Activated naive CD8-positive, alpha-beta T cell treated with anti-CD3 and anti-CD28 coated beads for 36 hours (primary cell): ENCODE data around the gene ZNRF3. TPM values are rescaled to one million over a fixed set of nuclear protein-coding genes. Genes with fewer than 3 reads are reported as not detected.

Experiments used
- DNase-seq: peaks from one replicate; pipeline ENCODE4 v3.0.0; 2021
- H3K27ac Mint-ChIP-seq: one replicate; pipeline ENCODE4 v1.8.0; 2022; ENCODE audit warnings: mild to moderate bottlenecking, moderate library complexity, mixed read lengths
- H3K27me3 Mint-ChIP-seq: one replicate; pipeline ENCODE4 v1.8.0; 2022; ENCODE audit warnings: mild to moderate bottlenecking, mixed read lengths
- H3K36me3 Mint-ChIP-seq: one replicate; pipeline ENCODE4 v1.8.0; 2021; ENCODE audit warnings: mild to moderate bottlenecking, mixed read lengths
- H3K4me1 Mint-ChIP-seq: one replicate; pipeline ENCODE4 v1.8.0; 2021; ENCODE audit warnings: mixed read lengths
- H3K4me3 Mint-ChIP-seq: one replicate; pipeline ENCODE4 v1.8.0; 2022; ENCODE audit warnings: mild to moderate bottlenecking, moderate library complexity, mixed read lengths
- H3K9me3 Mint-ChIP-seq: one replicate; pipeline ENCODE4 v1.8.0; 2022; ENCODE audit warnings: mixed read lengths
- total RNA-seq, 2 experiments: library from RNA; stranded (reverse); gene quantifications; one replicate each; pipeline ENCODE4 v1.2.3, GENCODE V29; 2021

Gene ZNRF3
- total RNA-seq, 2 experiments from 2014 or later, result 2.2 to 2.4 TPM

DNA sequence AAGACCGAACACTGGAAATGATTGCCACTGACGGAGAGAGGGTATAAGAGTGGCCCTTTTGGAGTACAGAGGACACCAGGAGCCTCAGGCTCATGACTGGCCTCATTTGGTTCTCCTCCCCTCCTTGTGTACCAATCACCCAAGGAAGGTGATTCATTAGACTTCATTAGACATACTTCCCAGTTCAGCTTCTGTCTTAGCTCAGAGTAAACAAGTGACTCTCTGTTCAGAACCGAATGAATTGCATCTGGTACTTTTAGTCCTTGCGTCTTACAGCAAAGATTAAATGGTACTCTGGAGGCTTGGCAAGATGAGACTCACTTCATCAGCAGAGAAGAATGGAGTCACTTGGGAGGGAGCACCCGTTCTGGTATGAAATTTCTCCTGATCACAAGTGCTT lies 75.2 kb downstream of the ZNRF3 start:
- H3K4me1 Mint-ChIP-seq, result peaks cover 30% of the 10 kb centered on the region
- peaks cover 96% of the 10 kb centered on the region for H3K27me3 Mint-ChIP-seq
- no peak overlapping the region for H3K27ac Mint-ChIP-seq
- H3K4me3 Mint-ChIP-seq, result no peak overlapping the region
- no peaks in the 10 kb centered on the region for H3K9me3 Mint-ChIP-seq
- peaks cover 3% of the 10 kb centered on the region for H3K36me3 Mint-ChIP-seq
- no peak for DNase-seq

DNA sequence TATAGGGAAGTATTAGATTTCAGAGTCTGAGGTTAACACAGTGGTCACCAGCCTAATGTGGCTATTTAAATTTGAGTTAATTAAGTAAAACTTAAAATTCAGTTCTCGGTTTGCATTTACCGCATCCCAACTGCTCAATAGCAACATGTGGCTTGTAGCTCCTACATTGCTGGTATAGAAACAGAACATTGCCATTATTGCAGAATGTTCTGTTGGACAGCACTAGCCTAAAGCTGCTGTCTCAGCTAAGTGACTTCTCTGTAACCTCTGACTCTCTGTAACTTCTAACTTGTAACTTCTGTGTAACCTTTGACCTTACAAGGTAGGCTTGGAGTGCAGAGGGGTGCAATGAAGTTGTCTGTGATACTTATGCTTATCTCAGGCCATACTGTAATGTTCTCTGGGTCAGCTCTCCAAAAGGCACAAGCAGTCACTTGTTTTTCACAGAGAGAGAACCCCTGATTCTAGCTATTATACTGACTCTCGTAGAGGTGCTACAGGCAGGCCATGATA lies 78.7 kb downstream of the ZNRF3 start:
- Mint-ChIP-seq H3K36me3 (no peaks in the 10 kb centered on the region), H3K9me3 (no peaks in the 10 kb centered on the region), H3K27me3 (peaks cover 88% of the 10 kb centered on the region), H3K4me3 (no peak overlapping the region), H3K27ac (no peak overlapping the region), H3K4me1 (peaks cover 15% of the 10 kb centered on the region)
- DNase-seq, result no peak

DNA sequence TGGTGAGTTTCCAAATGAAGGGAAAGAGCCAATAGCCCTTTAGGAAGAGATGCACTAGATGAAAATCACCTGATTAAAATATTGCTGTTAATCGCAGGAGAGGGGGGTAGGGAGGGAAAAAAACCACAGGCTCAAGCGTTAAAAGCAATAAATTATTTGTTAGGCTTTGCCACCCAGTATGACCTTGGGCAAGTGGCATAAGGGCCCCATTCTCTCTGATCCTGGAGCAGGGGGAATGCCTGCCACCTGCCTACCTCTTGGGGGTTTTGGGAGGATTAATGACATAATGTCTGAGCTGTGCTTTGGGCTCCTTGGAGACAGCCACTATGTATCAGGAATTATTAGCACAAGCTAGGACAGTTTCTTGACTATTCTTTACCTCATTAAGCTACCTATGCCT lies 80.0 kb downstream of the ZNRF3 start:
- peaks cover 84% of the 10 kb centered on the region for H3K27me3 Mint-ChIP-seq
- H3K9me3 Mint-ChIP-seq, result no peaks in the 10 kb centered on the region
- H3K36me3 Mint-ChIP-seq, result no peaks in the 10 kb centered on the region
- no peak for DNase-seq
- H3K4me1 Mint-ChIP-seq, result peaks cover 15% of the 10 kb centered on the region
- no peak overlapping the region for H3K4me3 Mint-ChIP-seq
- no peak overlapping the region for H3K27ac Mint-ChIP-seq

DNA sequence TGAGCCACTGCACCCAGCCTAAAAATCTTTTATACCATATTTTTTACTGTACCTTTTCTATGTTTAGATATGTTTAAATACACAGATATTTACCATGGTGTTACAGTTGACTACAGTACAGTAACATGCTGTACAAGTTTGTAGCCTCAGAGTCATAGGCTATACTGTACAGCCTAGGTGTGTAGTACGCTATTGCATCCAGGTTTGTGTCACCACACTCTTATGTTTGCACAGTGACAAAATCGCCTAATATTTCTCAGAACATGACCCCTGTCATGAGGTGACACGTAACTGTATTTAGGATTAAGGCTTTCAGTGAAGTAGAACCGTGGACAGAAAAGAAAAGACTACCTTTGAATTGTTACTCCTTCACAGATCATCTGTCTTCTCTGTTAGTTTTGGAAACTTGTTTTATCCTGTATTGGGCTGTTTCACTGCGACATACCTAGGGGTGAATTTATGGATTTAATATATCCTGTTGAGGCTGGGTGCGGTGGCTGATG lies 83.8 kb downstream of the ZNRF3 start:
- Mint-ChIP-seq H3K27ac (no peak overlapping the region), H3K27me3 (peaks cover 74% of the 10 kb centered on the region), H3K4me1 (no peaks in the 10 kb centered on the region), H3K9me3 (peaks cover 2% of the 10 kb centered on the region), H3K4me3 (no peak overlapping the region), H3K36me3 (peaks cover 2% of the 10 kb centered on the region)
- DNase-seq, result no peak

DNA sequence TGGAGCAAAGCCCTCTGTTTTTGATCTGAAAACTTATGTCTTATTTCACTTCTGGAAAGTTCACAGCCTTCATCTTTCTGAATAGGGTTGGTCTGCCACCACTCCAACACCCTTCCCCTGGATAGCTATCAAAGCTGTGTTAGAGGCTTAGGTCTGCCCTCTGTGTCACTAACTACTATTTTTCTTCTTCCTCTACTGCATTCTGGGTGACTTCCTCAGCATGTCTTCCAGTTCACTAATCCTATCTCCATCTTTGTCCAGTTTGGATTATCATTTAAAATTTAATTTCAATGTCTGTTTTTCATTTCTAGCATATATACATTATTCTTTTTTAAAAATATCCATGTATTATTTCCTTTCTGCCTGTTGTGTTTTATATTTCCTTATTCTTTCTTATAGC lies 84.6 kb downstream of the ZNRF3 start:
- H3K4me1 Mint-ChIP-seq, result no peaks in the 10 kb centered on the region
- no peak for DNase-seq
- peaks cover 2% of the 10 kb centered on the region for H3K36me3 Mint-ChIP-seq
- peaks cover 2% of the 10 kb centered on the region for H3K9me3 Mint-ChIP-seq
- no peak overlapping the region for H3K4me3 Mint-ChIP-seq
- H3K27ac Mint-ChIP-seq, result no peak overlapping the region
- H3K27me3 Mint-ChIP-seq, result peaks cover 72% of the 10 kb centered on the region

DNA sequence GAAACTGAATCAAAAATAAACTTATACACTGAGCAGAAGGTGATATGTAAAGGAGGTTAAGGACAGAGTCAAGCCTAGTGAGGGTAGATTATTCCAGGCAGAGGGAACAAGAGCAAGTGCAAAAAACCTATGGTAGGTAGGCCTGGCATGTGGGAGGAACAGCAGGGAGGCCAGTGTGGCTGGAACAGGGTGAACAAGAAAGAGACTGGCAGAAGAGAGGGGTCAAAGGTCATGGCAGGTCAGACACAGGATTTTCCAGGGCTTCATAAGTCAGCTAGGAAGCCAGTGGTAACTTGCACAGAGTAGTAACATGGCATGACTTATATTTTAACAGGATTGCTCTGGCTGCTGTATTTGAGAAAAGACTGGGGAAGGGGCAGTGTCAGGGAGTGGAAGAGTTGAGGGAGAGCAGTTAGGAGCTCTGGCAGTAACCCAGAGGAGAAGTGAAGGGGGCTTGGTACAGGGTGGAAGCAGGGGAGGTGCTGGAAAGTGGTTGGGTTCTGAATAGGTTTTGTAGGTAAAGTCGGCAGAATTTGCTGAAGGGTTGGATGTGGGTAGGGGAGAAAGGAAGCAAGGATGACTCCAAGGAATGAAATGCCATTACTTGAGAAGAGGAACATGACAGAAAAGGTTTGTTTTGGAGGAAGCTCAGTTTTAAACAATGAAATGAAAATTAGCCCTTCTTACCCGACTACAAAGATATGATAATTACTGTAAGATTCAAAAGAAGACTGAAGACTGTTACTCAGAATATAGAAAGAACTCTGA lies 86.2 kb downstream of the ZNRF3 start:
- H3K9me3 Mint-ChIP-seq, result peaks cover 2% of the 10 kb centered on the region

DNA sequence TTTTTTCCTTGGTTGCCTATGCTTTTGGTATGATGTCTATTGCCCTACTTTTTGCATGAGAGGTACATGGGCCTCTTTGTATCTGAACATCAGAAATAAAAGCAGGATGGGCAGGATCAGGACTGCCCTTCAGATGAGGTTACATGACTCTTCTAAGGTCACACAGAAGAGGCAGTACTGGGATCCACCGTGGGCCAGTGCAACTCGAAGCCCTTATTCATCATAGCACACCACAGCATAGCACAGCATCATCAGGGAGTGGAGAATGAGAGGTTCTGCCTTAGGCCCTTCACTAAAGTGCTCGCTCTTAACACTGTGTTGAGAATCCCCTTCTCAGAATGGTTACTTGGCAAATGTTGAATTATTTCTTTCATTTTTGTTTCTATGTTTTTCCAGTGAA lies 90.0 kb downstream of the ZNRF3 start:
- H3K27me3 Mint-ChIP-seq, result peaks cover 79% of the 10 kb centered on the region
- H3K4me3 Mint-ChIP-seq, result no peak overlapping the region
- H3K9me3 Mint-ChIP-seq, result peaks cover 2% of the 10 kb centered on the region
- DNase-seq, result no peak
- no peak overlapping the region for H3K27ac Mint-ChIP-seq
- peaks cover 10% of the 10 kb centered on the region for H3K4me1 Mint-ChIP-seq
- peaks cover 2% of the 10 kb centered on the region for H3K36me3 Mint-ChIP-seq

More for the DNA sequence above, 86.2 kb downstream of the ZNRF3 start:
- DNase-seq, result no peak
- H3K36me3 Mint-ChIP-seq, result peaks cover 2% of the 10 kb centered on the region
- no peaks in the 10 kb centered on the region for H3K4me1 Mint-ChIP-seq
- H3K27ac Mint-ChIP-seq, result no peak overlapping the region
- H3K27me3 Mint-ChIP-seq, result peaks cover 70% of the 10 kb centered on the region
- no peak overlapping the region for H3K4me3 Mint-ChIP-seq

DNA sequence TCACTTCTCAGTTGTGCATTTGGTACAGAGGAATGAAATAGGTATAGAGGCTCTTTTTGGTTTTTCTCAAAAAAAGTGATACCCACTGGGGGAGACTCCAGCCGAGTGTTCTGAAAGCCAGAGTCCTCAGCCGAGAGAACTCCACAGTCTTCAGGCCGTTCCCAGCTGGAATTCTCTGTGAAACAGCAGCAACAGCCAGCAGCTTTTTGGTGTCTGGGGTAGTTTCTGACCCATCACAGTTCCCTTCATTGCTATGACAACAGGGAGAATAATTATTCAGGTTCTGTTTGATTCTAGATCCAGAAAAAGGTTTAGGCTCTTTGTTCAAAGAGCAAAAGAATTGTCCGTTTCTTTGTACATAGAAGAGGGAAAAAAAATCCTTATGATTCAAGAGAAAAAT lies 93.7 kb downstream of the ZNRF3 start:
- H3K4me1 Mint-ChIP-seq, result peaks cover 10% of the 10 kb centered on the region
- H3K27me3 Mint-ChIP-seq, result peaks cover 79% of the 10 kb centered on the region
- DNase-seq, result no peak
- no peaks in the 10 kb centered on the region for H3K9me3 Mint-ChIP-seq
- no peak overlapping the region for H3K27ac Mint-ChIP-seq
- no peak overlapping the region for H3K4me3 Mint-ChIP-seq
- H3K36me3 Mint-ChIP-seq, result no peaks in the 10 kb centered on the region

DNA sequence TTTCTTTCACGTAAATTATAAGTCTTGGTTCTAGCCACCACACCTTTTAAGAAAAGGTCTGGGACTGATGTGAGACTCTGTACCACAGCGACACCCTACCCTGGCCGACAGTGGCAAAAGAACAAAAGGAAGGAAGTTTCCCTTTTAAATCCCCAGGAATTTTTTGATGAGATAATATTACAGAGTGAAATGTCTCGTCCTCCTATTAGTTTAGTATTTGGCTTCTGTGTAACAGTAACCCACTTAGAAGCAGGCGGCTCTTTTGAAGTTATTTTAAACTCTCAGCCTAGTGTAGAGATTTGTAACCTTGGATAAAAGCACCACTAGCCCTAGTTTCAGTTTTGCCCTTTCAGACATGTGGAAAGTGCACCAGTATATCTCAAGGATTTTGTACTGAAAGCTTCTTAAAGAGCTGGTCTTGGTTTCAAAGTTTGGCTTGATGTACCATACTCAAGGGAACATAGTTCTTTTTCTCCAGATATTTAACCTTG lies 94.2 kb downstream of the ZNRF3 start:
- Mint-ChIP-seq H3K27me3 (peaks cover 76% of the 10 kb centered on the region), H3K9me3 (no peaks in the 10 kb centered on the region), H3K27ac (no peak overlapping the region), H3K4me1 (peaks cover 10% of the 10 kb centered on the region), H3K4me3 (no peak overlapping the region), H3K36me3 (no peaks in the 10 kb centered on the region)
- DNase-seq, result no peak

DNA sequence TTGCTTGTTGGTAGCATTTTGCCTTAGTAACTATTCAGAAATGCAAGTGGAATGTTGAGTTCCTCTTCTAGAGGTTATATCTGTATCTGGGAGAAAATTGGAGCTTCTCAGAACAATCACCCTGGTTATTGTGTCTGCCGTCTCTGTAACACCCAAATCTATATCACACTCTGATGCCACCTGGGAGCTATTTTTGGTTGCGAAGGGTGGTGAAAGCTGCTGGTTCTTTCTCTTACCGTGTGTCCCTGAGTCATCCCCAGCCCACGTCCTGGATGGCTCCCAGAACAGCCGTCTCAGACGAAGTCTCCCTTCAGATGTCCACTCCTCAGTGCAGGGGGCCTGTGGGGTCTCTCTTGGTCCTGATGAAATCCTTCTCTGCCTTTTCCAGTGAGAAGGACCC lies 94.8 kb downstream of the ZNRF3 start:
- Mint-ChIP-seq H3K27ac (no peak overlapping the region), H3K27me3 (peaks cover 74% of the 10 kb centered on the region), H3K4me1 (peaks cover 10% of the 10 kb centered on the region), H3K4me3 (no peak overlapping the region), H3K36me3 (no peaks in the 10 kb centered on the region), H3K9me3 (no peaks in the 10 kb centered on the region)
- no peak for DNase-seq

DNA sequence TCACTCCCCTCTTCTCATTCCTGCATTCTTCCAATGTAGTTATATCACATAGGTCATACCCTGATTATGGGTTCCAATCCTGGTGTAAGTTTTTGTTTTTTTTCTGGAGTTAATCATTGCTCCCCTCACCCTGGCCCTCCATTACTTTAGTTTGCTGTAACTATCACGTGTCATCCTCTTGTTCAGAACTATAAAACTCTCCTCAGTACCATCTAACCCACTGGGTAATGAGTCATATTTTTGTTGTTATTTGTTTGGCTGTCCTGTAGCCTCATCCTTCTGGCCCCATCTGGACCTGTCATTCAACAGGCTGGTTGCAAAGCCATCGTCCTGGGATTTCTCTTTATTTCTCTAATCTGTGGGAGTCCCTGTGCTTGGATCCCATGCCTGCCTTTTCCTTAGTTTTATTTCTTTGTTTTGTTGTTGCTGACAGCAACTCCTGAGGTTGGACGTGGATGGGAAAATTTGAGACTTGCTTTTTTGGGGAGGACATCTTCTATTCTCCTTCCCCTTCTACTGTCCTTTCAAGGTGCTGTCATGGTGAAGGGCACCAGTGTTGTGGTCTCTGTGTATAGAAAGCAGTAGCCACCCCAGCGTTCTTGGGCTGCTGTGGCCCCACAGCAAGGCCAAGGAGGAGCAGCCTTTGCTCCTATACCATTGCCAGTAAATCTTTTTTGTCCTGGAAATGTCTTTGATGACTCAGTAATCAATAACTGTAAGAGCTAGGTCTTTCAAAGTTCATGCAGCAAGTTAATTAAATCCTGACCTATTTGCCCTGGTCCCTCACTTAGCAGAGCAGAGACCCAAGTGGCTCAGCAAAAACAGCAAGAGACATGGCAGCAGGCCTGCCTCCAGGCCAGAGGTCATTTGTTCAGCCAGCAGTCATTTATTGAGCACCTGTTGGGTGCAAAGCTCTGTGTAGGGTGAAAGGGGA lies 95.8 kb downstream of the ZNRF3 start:
- Mint-ChIP-seq H3K36me3 (no peaks in the 10 kb centered on the region), H3K4me3 (no peak overlapping the region), H3K4me1 (peaks cover 10% of the 10 kb centered on the region), H3K9me3 (no peaks in the 10 kb centered on the region), H3K27ac (no peak overlapping the region), H3K27me3 (peaks cover 74% of the 10 kb centered on the region)
- DNase-seq, result no peak

DNA sequence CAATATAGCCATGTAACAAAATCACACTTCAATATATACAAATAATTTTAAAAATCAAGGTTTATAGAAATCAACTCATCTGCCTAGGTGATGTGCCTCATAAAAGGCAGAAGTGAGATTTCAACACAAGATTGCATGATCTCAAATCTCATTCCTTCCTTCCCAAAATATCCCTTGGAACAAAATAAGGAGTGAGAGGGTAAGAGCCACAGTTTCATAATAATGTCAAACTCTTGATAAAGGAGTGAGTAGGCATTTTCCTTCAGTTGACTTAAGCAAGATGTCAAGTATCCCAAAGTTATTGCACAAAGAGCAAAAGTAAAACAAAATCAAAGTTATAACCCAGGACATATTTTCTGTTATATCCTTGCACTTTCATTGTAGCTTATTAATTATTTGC lies 97.0 kb downstream of the ZNRF3 start:
- peaks cover 69% of the 10 kb centered on the region for H3K27me3 Mint-ChIP-seq
- no peak overlapping the region for H3K4me3 Mint-ChIP-seq

DNA sequence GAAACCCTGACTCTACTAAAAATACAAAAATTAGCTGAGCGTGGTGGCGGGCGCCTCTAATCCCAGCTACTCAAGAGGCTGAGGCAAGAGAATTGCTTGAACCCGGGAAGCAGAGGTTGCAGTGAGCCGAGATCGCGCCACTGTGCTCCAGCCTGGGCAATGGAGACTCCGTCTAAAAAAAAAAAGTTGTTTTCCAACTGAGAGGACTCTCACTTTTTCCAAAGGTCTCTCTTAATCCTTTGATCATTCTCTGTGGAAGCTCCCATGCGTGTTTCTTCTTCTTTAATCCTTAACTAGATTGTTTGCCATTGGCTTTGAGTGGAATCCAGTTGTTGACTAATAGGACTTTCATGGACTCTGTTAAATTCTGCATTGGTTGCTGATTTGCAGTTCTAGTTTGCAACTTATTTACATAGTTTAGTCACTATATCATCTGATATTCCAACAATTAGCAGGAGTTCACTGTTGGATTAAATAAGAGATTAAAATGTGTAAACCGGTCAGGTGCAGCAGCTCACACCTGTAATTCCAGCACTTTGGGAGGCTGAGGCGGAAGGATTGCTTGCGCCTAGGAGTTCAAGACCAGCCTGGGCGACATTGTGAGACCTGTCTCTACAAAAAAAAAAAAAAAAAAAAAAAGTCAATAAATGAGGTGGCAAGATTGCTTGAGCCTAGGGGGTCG lies 98.6 kb downstream of the ZNRF3 start:
- peaks cover 3% of the 10 kb centered on the region for H3K36me3 Mint-ChIP-seq
- no peak overlapping the region for H3K4me3 Mint-ChIP-seq
- no peaks in the 10 kb centered on the region for H3K9me3 Mint-ChIP-seq
- peaks cover 60% of the 10 kb centered on the region for H3K27me3 Mint-ChIP-seq
- DNase-seq, result no peak
- H3K27ac Mint-ChIP-seq, result no peak overlapping the region
- peaks cover 8% of the 10 kb centered on the region for H3K4me1 Mint-ChIP-seq

More for the DNA sequence above, 97.0 kb downstream of the ZNRF3 start:
- H3K9me3 Mint-ChIP-seq, result no peaks in the 10 kb centered on the region
- H3K4me1 Mint-ChIP-seq, result peaks cover 10% of the 10 kb centered on the region
- no peak for DNase-seq
- no peak overlapping the region for H3K27ac Mint-ChIP-seq
- peaks cover 2% of the 10 kb centered on the region for H3K36me3 Mint-ChIP-seq

DNA sequence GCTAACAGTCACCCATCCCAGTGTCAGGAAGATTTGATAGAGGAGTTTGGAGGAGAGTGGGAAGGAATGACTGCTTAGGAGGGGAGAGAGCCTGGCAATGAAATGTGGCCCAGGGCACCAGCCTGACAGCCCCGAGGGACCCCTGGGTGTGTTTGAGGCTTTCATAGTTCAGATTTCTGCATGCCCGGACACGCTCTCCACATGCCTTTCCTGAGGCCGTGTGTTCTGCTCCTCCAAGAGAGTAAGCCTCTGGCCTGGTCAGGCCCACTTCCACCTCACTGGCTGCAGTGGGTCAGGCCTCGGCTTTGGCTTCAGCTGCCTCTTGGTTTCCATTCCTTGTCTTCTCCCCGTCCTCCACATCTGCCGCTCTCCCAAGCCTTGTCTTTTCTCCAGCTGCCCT lies 99.8 kb downstream of the ZNRF3 start:
- Mint-ChIP-seq H3K4me3 (no peak overlapping the region), H3K4me1 (no peaks in the 10 kb centered on the region), H3K36me3 (peaks cover 7% of the 10 kb centered on the region), H3K27ac (no peak overlapping the region), H3K27me3 (peaks cover 47% of the 10 kb centered on the region), H3K9me3 (no peaks in the 10 kb centered on the region)
- DNase-seq, result no peak
